DOHH2 (cell line): ENCODE measurements around the gene MBLAC1.
A peak's percentile ranks its signal among the peaks of the same experiment; 100 is the strongest.

ENCODE experiments used
- H3F3A ChIP-seq: fragments of 200-600 bp; sonication (generic), shearing (Covaris generic); 2 replicates; pipeline ENCODE4 v1.6.0; 2016; ENCODE audit warnings: antibody characterized with exemption, mild to moderate bottlenecking; ENCODE audit not compliant: control insufficient read depth, insufficient read depth
- H3K27ac ChIP-seq: fragments of 200-600 bp; sonication (generic); 2 replicates; pipeline ENCODE4 v1.5.1; 2014; ENCODE audit warnings: low read depth, mild to moderate bottlenecking, low read length, moderate library complexity
- H3K27me3 ChIP-seq: fragments of 200-600 bp; sonication (generic); 2 replicates; pipeline ENCODE4 v1.6.1; 2014; ENCODE audit warnings: mild to moderate bottlenecking, low read length, mixed read lengths; ENCODE audit not compliant: control insufficient read depth
- H3K36me3 ChIP-seq: fragments of 200-600 bp; sonication (generic); 2 replicates; pipeline ENCODE4 v1.6.1; 2014; ENCODE audit warnings: mild to moderate bottlenecking, low read length, moderate library complexity, mixed read lengths; ENCODE audit not compliant: control insufficient read depth
- H3K4me1 ChIP-seq: fragments of 200-600 bp; sonication (generic); 2 replicates; pipeline ENCODE4 v1.6.1; 2014; ENCODE audit warnings: mild to moderate bottlenecking, low read length, mixed read lengths; ENCODE audit not compliant: control insufficient read depth
- H3K4me2 ChIP-seq: fragments of 200-600 bp; sonication (generic); 2 replicates; pipeline ENCODE4 v1.6.0; 2014; ENCODE audit warnings: mild to moderate bottlenecking, low read length, moderate library complexity
- H3K4me3 ChIP-seq: fragments of 200-600 bp; sonication (generic); 2 replicates; pipeline ENCODE4 v1.5.1; 2014; ENCODE audit warnings: mild to moderate bottlenecking, low read length, mixed read lengths
- H3K79me2 ChIP-seq: fragments of 200-600 bp; sonication (generic); 2 replicates; pipeline ENCODE4 v1.6.1; 2014; ENCODE audit warnings: mild to moderate bottlenecking, low read length, mixed read lengths; ENCODE audit not compliant: control insufficient read depth
- H3K9me2 ChIP-seq: fragments of 200-600 bp; sonication (generic); replicated peaks from 2 replicates; pipeline ENCODE4 v1.6.1; 2014; ENCODE audit warnings: mild to moderate bottlenecking, low read length, mixed read lengths; ENCODE audit not compliant: control insufficient read depth
- H3K9me3 ChIP-seq: fragments of 200-600 bp; sonication (generic); 2 replicates; pipeline ENCODE4 v1.6.1; 2014; ENCODE audit warnings: antibody characterized with exemption, low read length, mixed read lengths; ENCODE audit not compliant: control insufficient read depth, insufficient read depth
- H4K20me1 ChIP-seq: fragments of 200-600 bp; sonication (generic); 2 replicates; pipeline ENCODE4 v1.6.0; 2014; ENCODE audit warnings: low read depth, mild to moderate bottlenecking, antibody characterized with exemption, low read length, moderate library complexity; ENCODE audit not compliant: control insufficient read depth, insufficient read depth
- CTCF ChIP-seq: fragments of 200-600 bp; sonication (generic); IDR thresholded peaks from one replicate; pipeline ENCODE4 v1.5.1; 2014; ENCODE audit warnings: antibody characterized with exemption, mild to moderate bottlenecking, low read depth, low read length; ENCODE audit not compliant: poor library complexity, severe bottlenecking
- EZH2phosphoT487 ChIP-seq: fragments of 200-600 bp; sonication (generic); IDR thresholded peaks from 2 replicates; pipeline ENCODE4 v1.6.1; 2017; ENCODE audit warnings: borderline replicate concordance, mild to moderate bottlenecking, antibody characterized with exemption, low read length, moderate library complexity, mixed read lengths

Gene MBLAC1

DNA sequence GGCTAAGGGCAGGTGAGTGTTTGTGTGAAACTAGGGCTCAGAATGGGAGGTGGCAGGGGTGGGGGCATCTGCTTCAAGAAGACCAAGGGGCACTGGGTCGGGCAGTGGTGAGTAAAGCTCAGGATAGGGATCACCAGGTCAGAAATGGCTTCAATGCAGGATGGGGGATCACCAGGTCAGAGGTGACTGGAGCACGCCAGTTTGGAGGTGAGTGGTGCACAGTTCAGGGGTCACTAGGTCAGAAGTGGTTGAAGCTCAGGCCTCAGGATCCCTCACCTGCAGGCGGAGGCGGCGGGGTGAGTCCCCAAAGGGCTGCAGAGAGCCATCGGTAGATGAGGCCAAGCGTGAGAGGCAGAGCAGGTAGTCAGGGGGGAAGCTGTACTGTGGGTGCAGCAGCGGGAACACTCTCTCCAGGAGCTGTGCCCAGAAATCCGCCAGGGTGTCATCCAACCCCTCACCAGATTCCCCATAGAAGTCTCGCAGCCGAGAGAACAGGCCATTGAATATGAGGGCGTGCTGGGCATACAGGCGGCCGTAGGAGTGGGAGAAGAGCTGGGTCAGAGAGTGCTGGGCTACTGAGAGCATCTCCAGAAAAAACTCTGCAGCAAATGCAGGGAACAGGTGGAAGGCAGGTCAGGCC lies 48.6 kb downstream of the MBLAC1 start:
- Histone ChIP-seq H3K4me2 (peak overlapping the region; percentile 20), H3K9me2 (no peaks in the 10 kb centered on the region), H3K27ac (no peak overlapping the region), H3K4me1 (peaks cover 74% of the 10 kb centered on the region), H4K20me1 (peaks cover 4% of the 10 kb centered on the region; the same call in 1 of the 2 replicates), H3K4me3 (peak overlapping the region; percentile 10; the same call in 1 of the 2 replicates), H3K9me3 (peaks cover 5% of the 10 kb centered on the region), H3F3A (peaks cover 22% of the 10 kb centered on the region), H3K36me3 (peaks cover 27% of the 10 kb centered on the region), H3K27me3 (no peaks in the 10 kb centered on the region), H3K79me2 (peaks cover 23% of the 10 kb centered on the region)
- TF ChIP-seq CTCF, result no peak
- TF ChIP-seq EZH2phosphoT487, result no peak

DNA sequence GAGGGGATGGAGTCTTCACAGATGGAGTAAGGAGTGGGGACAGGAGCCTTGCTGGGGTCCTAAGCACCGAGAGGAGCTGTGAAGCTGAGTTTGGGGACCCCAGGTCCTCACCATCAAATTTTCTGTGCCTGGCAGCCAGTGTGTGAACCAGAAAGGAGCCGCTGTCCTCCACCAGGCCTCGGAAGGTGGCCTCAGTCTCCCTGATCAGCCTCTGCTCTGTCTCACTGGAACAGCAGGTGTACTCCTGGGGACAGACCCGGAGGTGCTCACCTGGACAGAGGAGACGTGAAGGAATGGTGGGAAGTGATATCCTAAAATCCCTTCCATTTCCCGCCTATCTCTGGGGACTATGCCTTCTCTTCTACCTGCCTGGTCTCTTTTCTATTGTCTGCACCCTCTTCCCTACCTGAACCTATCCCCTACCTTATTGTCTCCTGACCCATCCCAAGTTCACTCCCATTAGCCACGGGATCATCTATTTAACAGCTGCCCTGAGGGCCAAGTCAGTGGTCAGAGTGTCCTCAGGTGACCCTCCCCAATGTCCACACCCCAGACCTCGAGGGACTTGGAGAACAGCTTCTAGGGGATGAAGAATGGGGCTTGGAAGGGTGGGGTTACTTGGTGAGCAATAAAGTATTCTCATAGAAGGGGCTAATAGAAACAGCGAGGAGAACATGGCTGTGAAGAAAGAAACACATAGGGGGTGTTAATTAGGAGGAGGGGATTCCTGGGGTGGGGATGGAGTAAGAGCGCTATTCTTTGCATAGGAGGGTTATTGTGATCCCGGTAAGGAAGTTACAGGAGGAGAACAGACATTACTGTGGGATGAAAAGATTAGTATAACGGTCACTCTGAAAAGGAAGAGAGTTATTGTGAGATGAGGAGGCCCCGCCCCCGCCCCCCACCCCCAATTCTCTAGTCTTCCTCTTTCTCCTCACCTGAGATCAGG lies 49.6 kb downstream of the MBLAC1 start:
- H3K4me2 ChIP-seq, result peak overlapping the region; percentile 84
- H3K27me3 ChIP-seq, result no peaks in the 10 kb centered on the region
- peaks cover 4% of the 10 kb centered on the region; the same call in 1 of the 2 replicates for H4K20me1 ChIP-seq
- H3F3A ChIP-seq, result peaks cover 30% of the 10 kb centered on the region
- H3K9me3 ChIP-seq, result peaks cover 5% of the 10 kb centered on the region
- peaks cover 26% of the 10 kb centered on the region for H3K36me3 ChIP-seq
- H3K4me1 ChIP-seq, result peaks cover 74% of the 10 kb centered on the region
- H3K4me3 ChIP-seq, result peak overlapping the region; percentile 88
- H3K79me2 ChIP-seq, result peaks cover 23% of the 10 kb centered on the region
- no peaks in the 10 kb centered on the region for H3K9me2 ChIP-seq
- TF ChIP-seq CTCF (no peak), EZH2phosphoT487 (no peak)
- peak overlapping the region; percentile 33; the same call in 1 of the 2 replicates for H3K27ac ChIP-seq

- H3K4me1 ChIP-seq, result peaks cover 76% of the 10 kb centered on the region
- H3K79me2 ChIP-seq, result peaks cover 23% of the 10 kb centered on the region
- peak within 1 kb of the TSS; percentile 88 for H3K4me2 ChIP-seq
- H3K9me2 ChIP-seq, result no peaks in the 10 kb centered on the region
- H3K4me3 ChIP-seq, result peak within 1 kb of the TSS; percentile 88
- peaks cover 26% of the 10 kb centered on the region for H3K36me3 ChIP-seq
- H4K20me1 ChIP-seq, result peaks cover 4% of the 10 kb centered on the region; the same call in 1 of the 2 replicates
- H3K27me3 ChIP-seq, result no peaks in the 10 kb centered on the region
- H3F3A ChIP-seq, result peaks cover 33% of the 10 kb centered on the region
- H3K27ac ChIP-seq, result peak within 1 kb of the TSS; percentile 95
- H3K9me3 ChIP-seq, result peaks cover 5% of the 10 kb centered on the region
- TF ChIP-seq EZH2phosphoT487 (no peak), CTCF (no peak)
Measured at GRCh38 chr7:100177045-100178001, 50.6 kb downstream of the MBLAC1 start, which contains the start of the genes GPC2 and STAG3. GPC2 (minus strand) TSS chr7:100177381; CDS start chr7:100177199, 182 bp downstream. STAG3 (plus strand) TSS chr7:100177918; CDS start chr7:100180557, 2,639 bp downstream.
